Neural progenitor cell (in vitro differentiated cells): ENCODE results near the gene NUCB1.

ENCODE experiments used
- EZH2 ChIP-seq: fragments of 200-600 bp; sonication (generic); IDR thresholded peaks from 2 replicates; pipeline ENCODE4 v1.6.1; 2017; ENCODE audit warnings: antibody characterized with exemption, mild to moderate bottlenecking, moderate library complexity
- EZH2phosphoT487 ChIP-seq: fragments of 200-600 bp; sonication (generic); IDR thresholded peaks from 2 replicates; pipeline ENCODE4 v1.6.1; 2017; ENCODE audit warnings: antibody characterized with exemption
- TF ChIP-seq, protein P1 (sequence below): fragments of 200-600 bp; sonication (generic); IDR thresholded peaks from 2 replicates; pipeline ENCODE4 v1.5.1; 2017; ENCODE audit warnings: antibody characterized with exemption, mild to moderate bottlenecking

DNA sequence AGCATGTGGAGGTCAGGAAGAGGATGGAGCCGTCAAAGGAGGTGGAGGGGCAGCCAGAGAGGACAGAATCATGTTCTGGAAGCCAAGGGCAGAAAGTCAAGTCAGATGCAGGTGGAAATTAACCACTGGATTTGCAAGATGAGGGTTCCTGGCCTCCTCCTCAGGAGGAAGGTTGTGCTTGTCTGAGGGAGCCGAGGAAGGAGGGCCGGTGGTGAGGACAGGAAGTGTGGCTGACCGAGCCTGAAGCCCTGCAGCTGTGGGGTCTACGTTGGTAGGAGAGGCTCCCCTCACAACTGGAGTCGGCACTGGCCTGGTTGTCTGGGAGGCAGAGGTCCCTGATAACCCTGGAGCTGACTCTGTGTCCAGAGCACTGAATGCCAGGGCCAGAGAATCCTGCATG lies 18.0 kb downstream of the NUCB1 start:
- TF ChIP-seq, protein P1, sequence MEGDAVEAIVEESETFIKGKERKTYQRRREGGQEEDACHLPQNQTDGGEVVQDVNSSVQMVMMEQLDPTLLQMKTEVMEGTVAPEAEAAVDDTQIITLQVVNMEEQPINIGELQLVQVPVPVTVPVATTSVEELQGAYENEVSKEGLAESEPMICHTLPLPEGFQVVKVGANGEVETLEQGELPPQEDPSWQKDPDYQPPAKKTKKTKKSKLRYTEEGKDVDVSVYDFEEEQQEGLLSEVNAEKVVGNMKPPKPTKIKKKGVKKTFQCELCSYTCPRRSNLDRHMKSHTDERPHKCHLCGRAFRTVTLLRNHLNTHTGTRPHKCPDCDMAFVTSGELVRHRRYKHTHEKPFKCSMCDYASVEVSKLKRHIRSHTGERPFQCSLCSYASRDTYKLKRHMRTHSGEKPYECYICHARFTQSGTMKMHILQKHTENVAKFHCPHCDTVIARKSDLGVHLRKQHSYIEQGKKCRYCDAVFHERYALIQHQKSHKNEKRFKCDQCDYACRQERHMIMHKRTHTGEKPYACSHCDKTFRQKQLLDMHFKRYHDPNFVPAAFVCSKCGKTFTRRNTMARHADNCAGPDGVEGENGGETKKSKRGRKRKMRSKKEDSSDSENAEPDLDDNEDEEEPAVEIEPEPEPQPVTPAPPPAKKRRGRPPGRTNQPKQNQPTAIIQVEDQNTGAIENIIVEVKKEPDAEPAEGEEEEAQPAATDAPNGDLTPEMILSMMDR = no peak
- TF ChIP-seq EZH2phosphoT487 (no peak), EZH2 (no peak)
